Activated CD4-positive, alpha-beta T cell treated with anti-CD3 and anti-CD28 coated beads for 4 hours (primary cell): Measurements from ENCODE around the gene ERP44.
"Not testable (repeated sequence)": the region's sequence is repeated elsewhere in the genome, so short reads cannot be mapped to it uniquely, and the experiment has no call there.

Source experiments
- DNase-seq, 2 donors: peaks; one replicate each; pipeline ENCODE4 v3.0.0-alpha.2; 2020

The ERP44 gene

DNA sequence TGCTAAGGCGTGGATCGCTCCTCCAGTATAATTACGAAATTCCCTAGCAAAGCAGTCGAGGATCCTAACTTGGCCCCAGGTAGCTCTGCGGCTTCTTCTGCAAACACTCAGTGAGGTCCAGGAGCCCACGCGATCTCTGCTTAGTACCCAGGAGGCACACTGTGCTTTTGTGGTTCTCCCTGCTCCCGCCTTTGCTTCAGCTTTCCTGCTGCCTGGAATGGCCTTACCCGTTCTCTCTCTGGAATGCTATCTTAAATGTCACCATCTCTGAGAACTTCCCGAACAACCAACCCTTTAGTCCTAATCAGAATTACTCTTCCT, 882 bp upstream of the ERP44 start:
- no peak for DNase-seq

DNA sequence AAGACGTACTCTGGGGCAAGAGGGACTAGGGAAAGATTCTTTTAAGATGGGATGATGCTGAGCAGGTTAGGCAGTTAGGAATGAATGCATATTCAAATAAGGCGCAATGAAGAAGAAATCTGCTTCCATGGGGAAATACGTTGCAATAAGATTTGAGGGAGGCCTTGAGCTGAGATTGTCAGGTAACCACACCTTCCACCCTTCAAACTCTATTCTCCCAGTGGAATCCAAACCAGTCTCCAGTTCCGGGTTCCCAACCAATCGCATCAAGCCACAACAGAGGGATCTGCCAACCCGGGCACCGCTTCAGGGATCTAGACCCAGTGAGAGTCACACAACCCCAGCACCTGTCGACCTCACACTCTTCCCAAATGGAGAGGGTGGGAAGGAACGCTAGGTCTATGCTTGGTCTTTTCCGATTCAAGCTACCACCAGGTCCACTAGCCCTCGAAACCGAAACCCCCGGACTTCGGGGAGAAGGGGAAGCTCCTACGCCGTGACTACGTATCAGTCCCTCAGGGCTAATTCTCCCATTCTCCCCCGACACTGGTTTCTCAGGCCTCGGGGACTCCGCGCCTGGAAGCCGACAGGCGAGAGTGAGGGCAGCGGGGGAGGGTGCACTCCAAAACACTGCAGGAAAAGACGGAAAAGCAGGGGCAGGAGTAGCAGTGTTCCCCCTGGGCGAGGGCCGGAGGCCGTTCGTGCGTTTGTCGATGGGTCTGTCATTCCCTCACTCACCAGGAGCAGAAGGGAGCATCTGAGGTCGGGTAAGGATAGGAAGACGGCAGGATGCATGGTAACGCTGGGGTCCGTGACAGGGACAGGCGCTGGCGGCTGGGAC, 534 bp downstream of the ERP44 start:
- peak in 1 of 2 donors; percentile 5 for DNase-seq

DNA sequence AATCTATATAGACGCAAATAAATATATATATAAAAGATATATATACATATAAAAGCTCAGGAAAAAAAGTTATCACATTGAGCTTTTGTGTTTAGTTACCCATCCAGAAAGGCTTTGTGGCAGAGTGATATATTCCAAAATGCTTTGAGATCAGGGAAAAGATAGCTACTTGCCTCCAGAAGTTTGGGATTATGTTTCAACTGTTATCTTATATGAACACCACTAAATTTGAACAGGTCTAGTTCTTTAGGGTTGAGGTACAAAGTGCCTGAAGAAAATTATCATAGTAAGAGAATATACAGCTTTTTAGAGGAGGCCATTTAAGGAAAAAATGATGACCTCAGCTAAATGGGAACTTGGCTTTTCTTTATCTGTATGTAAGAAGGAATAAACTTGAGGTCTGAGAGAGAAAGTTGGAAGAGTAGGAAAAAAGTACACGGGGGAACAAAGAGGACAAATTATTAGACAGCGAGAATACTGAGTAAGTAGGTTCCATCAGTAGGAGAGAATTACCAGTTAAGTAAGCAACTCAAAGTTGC, 2.4 kb downstream of the ERP44 start:
- no peak for DNase-seq

DNA sequence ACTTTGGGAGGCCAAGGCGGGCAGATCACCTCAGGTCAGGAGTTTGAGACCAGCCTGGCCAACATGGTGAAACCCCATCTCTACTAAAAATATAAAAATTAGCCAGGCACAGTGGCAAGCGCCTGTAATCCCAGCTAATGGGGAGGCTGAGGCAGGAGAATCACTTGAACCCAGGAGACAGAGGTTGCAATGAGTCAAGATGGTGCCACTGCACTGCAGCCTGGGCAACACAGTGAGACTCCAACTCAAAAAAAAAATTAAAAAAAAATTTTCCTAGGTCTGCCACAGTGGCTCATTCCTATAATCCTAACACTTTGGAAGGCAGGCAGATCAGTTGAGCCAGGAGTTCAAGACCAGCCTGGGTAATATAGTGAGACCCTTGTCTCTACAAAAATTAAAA, 4.4 kb downstream of the ERP44 start:
- not testable (repeated sequence) for DNase-seq

GRCh38 chr9:100092066-100092465, 6.7 kb downstream of the ERP44 start:
- DNase-seq: no peak

DNA sequence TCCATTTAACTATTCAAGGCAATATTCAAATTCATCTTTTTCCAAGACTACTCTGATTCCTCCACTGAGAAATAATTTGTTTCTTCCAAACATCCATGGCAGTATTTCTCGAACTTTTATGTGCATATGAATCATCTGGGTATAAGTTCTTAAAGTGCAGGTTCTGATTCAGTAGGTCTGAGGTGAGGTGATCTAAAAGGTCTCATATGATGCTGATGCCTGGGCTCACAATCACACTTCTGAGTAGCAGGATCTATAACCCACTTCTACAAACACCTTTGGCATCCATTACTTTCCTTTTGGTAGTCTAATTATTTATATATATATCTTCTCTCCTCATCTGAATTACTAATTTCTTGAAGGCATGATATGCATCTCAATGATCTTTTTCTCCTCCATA, 7.2 kb downstream of the ERP44 start:
- DNase-seq: no peak

- no peak for DNase-seq
Observed at GRCh38 chr9:100090880-100091279, 7.9 kb downstream of the ERP44 start.

DNA sequence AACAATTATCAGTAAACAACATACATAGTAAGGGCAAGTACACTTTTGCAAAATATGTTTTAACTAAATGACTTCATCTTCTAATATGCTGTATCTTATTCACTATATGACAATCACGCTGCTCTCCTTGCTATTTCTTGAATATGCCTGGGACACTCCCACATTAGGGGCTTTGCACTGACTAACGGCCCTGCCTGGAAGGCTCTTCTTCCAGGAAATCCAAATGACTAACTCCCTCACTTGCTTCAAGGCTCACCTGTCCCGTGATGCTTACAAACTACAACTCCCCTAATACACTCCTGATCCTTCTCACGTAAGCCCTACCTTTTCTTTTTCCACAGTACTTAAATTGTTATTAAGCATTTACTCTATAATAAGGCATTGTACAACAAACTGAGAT, 10.6 kb downstream of the ERP44 start:
- DNase-seq: peak in 1 of 2 donors; percentile 6

- no peak for DNase-seq
Observed at GRCh38 chr9:100087218-100087617, 11.6 kb downstream of the ERP44 start.

GRCh38 chr9:100086097-100086635, 12.6 kb downstream of the ERP44 start:
- no peak for DNase-seq

DNA sequence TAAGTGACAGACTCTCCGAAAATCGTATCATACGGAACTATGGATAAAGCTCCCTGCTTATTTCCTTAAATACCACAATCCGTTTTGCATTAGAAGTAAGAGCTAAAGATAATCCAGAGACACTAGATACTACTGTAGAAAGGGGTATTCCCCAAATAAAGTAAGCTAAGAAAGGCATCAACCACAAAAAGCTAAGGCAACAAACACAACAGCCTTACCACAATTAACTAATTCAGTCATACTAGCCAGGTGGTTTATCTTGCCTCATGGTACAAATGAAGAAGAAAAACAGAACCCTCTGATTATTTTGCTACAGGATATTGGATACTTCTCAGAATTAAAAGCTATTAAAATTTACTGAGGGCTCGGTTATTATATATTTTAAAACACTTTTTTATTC, 14.1 kb downstream of the ERP44 start:
- no peak for DNase-seq

GRCh38 chr9:100084128-100084453, 14.7 kb downstream of the ERP44 start:
- DNase-seq: no peak

GRCh38 chr9:100083448-100084127, 15.2 kb downstream of the ERP44 start:
- no peak for DNase-seq

DNA sequence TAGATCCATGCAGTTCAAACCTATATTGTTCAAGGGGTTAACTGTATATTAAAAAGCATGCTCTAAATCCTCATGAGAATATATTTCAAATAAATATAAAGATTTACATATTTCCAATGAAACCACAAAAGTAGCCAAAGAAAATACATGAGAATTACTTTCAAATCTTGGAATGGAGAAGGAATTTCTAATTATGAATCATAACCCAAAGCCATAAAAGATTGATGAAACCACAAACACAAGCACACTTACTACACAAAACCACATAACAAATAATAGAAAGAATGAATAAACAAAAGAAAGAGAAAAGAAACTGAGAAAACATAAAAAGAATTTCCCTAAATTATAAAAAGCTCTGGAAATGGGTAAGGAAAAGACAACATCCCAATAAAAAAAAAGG, 16.0 kb downstream of the ERP44 start:
- no peak for DNase-seq

- not testable (repeated sequence) for DNase-seq
Observed at GRCh38 chr9:100076256-100076655, 22.5 kb downstream of the ERP44 start.

GRCh38 chr9:100074989-100075388, 23.8 kb downstream of the ERP44 start:
- DNase-seq: no peak

DNA sequence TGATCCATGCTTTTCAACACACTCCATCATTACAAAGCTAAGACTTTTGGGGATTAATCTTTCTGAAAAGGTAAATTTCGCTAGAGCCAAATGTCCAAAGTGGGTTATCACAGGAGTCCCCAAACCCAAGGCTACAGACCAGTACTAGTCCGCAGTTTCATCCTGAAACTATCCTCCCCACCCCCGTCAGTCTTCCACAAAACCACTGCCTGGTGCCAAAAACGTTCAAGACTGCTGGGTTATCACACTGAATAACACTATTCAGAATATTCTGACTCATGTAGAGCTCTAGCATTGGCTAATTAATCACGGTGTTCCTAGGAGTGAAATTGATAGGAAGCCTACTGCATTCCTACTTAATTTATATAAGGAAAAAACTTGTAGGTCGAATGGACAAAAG, 24.7 kb downstream of the ERP44 start:
- no peak for DNase-seq

DNA sequence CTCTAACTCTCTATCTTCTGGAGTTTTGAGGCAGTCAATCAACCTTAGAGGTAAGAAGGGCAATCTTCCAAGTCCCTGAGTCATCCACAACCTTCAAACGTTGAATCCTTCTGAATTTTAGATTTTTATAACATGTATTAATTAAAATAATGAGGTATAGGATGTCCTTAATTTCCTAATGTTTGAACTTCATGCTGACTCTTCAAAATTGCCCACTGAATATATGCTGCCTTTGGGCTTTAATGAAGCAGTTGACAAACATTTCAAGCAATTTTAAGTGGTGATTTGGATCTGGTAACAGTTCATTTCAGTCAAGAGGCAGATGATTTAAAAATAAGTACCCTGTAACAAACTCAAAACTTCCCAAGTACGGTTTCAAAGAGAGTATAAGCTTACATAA, 26.0 kb downstream of the ERP44 start:
- DNase-seq: no peak

DNA sequence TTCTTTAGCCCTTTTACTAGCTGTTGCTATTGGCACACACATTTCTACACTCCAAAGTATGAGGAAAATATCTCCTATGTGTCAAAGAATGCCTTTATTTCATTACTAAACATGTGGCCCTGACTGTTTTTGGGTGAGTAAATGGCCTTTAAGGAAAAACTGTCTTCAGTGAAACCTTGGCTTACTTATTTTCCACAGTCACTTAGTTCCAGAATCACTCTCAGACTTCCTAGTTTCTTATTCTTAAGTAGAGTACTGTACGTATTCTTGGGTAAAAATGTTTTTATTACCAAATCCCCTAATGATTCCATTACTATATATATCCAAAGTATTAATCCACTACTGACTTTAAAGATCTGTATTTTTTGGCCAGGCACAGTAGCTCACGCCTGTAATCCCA, 27.5 kb downstream of the ERP44 start:
- no peak for DNase-seq

GRCh38 chr9:100070104-100071041, 28.4 kb downstream of the ERP44 start:
- no peak for DNase-seq

- not testable (repeated sequence) for DNase-seq
Observed at GRCh38 chr9:100069068-100069467, 29.7 kb downstream of the ERP44 start.

GRCh38 chr9:100067990-100068389, 30.8 kb downstream of the ERP44 start:
- DNase-seq: not testable (repeated sequence)

GRCh38 chr9:100066539-100066938, 32.3 kb downstream of the ERP44 start:
- no peak for DNase-seq
